COLO829 (cell line): ENCODE measurements around the gene SEC61A2.
"Not testable (repeated sequence)": the region's sequence is repeated elsewhere in the genome, so short reads cannot be mapped to it uniquely, and the experiment has no call there.

Source experiments
- DNase-seq: peaks from one replicate; pipeline ENCODE4 v3.0.0; 2012; ENCODE audit warnings: low spot score

Gene SEC61A2

GRCh38 chr10:12160664-12161063 is 31.2 kb downstream of the SEC61A2 start:
- no peak for DNase-seq

GRCh38 chr10:12162927-12163326 is 33.5 kb downstream of the SEC61A2 start:
- no peak for DNase-seq

GRCh38 chr10:12164085-12164484 is 34.6 kb downstream of the SEC61A2 start:
- DNase-seq = no peak

DNA sequence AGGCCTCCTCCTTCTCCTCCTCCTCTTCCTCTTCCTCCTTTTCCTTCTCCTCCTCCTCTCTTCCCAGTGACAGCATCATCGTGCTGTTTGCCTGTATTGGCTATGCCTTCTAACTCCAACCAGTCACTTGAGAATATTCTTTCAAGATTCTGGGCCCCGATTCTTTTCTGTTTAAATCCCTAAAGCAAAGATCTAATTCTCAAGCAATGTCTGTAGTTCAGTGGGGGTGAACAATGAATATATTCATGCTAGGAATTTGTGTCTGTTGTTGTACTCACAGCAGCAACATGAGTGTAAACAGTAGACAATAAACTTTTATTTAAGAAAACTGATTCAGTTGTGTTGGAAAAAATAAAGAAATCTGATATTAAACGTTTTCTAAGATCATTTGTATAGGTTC is 35.6 kb downstream of the SEC61A2 start:
- DNase-seq = peak; percentile 46

DNA sequence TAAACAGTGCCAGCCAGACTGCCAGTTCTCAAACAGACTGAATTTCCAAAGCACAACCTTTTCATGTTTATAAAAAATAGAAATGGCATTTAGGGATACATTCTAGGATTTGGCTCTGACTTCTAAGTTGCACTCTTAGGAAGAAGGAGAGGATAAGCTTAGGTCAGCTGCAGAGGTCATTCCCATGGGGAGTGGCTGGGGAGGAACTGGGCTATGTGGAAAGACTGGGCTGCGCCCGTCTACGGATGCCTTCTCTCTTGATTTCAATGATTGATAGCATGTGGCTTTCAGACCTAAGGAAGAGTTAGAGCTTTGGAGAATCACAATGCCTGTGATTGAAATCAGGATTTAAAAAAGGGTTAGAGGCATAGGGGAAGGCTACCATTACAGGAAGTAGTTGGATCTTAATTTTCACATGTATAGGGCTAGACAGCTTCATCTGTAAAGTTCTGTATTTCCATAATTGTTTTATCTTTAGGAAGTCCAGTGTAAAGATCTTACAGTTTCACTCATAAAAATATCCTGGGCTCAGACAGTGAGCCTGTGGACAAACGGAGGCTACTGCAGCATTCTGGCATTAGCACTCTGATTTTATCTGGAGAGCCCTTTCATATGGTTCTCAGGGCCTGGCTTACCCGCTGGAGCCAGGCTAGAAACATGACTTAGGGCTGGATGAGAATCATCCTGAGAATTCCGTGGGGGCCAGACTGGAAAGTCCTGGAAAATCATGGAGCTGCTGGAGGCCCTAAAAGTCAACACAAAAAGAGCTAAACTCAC is 36.7 kb downstream of the SEC61A2 start:
- no peak for DNase-seq

- not testable (repeated sequence) for DNase-seq
Measured at GRCh38 chr10:12171512-12171911, 42.0 kb downstream of the SEC61A2 start.

DNA sequence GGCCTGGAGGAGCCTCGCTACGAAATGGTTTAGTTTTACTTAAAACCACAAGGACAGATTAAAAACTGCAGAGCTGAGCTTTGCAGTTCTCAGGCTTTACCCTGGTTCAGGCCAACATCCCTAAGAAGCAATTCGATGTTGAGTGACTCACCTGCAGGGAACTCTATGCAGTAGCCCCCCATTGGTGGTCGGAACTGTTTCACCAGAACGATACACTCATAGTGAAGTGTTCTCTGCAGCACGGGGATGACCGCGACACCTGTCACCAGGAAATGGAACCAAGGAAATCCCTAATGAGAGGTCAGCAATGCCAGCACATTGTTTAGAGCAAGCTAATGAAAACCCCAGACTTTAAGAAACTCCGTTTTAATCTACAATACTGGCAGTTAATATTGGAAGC is 48.2 kb downstream of the SEC61A2 start:
- no peak for DNase-seq

GRCh38 chr10:12179606-12180170 is 50.2 kb downstream of the SEC61A2 start:
- no peak for DNase-seq

- no peak for DNase-seq
Measured at GRCh38 chr10:12180221-12180974, 50.9 kb downstream of the SEC61A2 start.

DNA sequence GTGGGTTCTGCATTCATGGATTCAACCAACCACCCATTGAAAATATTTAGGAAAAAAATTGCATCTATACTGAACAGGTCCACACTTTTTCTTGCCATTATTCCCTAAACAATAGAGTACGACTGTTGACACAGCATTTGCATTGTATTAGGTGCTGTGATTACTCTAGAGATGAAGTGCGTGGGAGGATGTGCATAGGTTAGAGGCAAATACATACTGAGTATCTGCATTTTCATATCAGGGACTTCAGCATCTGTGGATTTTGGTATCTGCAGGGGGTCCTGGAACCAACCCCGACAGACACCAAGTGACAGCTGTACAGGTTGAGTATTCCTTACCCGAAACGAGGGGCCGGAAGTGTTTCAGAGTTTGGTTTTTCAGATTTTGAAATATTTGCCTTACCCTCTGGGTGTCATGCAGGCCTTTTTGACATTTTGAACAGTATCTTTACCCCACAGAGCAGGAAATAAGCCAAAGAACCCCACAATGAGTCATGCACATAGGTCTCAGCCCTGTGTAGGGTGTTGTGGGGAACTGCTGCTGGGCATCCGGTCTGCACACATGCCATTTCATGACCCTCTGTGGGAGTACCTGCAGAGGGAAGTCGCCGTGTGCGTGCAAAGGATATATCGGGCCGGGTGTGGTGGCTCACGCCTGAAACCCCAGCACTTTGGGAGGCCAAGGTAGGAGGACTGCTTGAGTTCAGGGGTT is 51.7 kb downstream of the SEC61A2 start:
- no peak for DNase-seq

DNA sequence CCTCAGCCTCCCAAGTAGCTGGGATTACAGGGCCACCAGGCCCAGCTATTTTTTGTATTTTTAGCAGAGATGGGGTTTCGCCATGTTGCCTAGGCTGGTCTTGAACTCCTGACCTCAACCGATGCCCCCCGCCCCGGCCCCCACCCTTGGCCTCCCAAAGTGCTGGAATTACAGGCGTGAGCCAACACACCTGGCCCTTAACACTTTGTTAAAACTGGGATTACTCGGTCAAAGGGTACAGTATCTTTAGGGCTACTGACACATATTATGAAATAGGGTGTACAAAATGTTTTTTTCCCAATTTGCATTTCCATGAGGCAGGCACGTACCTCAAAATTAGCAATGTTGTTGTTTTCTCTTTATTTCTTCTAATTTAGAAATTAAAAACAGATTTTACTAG is 54.7 kb downstream of the SEC61A2 start:
- no peak for DNase-seq

DNA sequence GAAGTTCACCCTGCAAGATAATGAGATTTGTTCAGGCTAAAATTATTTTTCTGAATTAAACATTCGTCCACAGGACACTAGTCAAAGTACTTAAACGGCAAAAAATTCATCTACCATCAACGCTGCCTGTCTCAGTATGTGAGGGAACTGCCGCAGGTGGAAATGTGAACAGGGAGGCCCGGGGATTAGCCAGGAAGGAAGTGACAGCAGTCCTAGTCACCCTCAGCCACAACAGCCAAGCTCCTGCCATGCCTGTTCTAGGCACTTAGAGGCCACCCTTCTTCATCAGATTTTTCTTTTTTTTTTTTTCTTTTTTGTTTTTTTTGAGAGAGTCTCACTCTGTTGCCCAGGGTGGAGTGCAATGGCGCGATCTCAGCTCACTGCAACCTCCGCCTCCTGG is 56.8 kb downstream of the SEC61A2 start:
- DNase-seq = no peak

DNA sequence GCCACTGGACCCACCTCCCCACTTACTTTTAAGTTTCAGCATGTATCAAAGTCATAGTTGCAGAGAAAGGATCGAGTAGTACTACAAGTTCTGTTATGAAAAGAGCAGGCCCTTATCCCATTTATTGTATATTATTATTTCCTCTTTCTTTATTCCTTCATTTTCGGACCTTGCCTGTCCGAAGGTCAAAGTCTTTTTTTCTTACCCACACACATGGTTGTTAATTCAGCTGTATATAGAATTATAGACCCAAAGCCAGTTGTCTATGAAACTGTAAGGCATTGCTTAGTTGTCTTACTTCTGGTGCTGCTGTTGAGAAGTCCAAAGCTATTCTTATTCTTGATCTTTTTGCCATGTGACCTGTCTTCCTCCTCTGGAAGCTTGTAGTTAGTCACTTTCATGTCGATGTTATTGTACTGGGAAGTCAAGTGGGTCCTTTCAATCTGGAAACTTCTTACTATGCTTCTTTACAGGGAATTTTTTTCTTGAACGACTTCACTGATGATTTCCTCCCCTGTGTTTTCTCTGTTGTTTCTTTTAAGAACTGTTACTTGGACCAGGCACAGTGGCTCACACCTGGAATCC is 57.9 kb downstream of the SEC61A2 start:
- no peak for DNase-seq

- no peak for DNase-seq
Measured at GRCh38 chr10:12188656-12189055, 59.2 kb downstream of the SEC61A2 start.

DNA sequence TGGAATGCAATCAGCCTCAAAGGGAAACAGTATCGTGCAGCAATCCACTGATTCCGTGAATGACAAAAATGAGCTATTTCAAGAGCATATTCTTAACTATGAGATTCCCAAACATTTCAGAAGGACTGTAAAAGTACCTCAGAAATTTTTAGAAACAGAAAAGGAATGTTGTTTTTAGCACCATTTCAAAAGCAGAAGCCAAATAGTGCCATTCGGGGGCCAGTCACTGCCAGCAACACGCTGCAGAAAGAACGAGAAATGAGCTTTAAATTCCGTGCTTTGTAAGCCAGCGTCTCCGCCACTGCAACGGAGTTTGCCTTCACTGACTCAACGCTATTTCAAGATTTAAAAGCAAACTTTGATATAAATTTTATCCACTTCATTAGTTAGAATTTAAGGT is 59.9 kb downstream of the SEC61A2 start:
- DNase-seq = no peak

DNA sequence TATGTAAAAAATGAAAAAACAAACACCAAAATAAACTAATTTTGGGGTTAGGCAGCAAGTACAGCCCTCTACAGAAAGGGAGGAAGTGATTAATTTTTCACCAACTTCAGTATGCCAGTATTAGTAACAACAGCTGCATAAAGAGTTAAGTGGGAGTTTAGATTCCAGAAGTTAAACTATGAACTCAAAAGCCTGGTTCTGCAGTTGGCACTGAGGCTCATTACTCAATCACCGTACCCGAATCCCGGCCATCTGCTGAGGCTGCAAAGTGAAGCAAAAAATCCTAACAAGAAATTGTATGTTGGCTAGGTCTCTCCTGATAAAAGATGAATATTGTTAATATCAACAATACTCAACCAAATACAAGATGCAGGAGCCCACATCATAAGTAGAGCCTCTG is 62.2 kb downstream of the SEC61A2 start:
- DNase-seq = no peak

DNA sequence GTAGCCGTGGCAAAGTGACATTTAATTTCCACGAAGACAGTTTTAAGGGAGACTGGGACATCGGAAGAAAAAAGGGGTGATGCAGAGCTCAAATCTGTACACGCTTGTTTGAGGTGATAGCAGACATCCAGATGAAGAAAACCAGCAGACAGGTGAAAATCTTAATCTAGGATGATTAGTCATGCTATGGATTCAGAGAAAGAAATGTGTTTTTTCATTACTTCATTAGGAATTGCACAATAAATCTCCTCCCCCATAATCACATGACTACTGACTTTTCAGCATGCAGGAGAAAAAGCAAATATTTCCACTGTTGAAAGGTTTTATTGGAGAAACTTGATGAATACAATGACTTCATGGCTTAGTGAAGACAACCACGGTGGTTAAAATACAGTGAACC is 63.7 kb downstream of the SEC61A2 start:
- DNase-seq = peak; percentile 41

DNA sequence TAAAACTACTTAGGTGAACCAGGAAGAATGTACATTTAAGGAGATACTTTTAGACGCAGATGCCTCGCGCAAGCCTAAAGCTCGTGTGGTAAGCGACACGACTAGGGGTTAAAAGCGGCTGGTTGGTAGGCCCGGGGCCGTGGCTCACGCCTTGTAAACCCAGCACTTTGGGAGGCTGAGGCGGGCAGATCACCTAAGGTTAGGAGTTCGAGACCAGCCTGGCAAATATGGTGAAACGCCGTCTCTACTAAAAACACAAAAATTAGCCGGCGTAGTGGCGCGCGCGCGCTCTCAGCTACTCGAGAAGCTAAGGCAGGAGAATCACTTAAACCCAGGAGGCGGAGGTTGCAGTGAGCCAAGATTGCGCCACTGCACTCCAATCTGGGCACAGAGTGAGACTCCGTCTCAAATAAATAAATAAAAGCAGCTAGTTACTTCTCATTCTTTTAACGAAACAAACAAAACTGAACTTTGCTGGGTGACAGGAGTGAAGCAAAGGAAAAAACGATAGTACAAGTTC is 65.3 kb downstream of the SEC61A2 start:
- no peak for DNase-seq

DNA sequence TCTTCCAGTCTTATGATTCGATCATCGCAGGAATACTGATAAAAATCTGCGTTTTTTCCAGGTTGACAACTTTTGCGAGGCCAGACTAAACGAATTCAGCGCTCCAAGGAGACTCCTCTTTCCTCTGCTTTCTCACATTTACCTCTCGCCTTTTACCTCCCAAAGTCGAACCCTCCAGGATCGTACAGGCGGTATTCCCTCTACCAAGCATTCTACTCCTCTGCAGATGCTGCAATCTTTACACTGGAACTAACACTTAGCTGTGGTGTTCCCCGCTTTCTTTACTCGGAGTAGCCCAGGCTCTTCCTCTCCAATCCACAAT is 65.8 kb downstream of the SEC61A2 start:
- DNase-seq = no peak

DNA sequence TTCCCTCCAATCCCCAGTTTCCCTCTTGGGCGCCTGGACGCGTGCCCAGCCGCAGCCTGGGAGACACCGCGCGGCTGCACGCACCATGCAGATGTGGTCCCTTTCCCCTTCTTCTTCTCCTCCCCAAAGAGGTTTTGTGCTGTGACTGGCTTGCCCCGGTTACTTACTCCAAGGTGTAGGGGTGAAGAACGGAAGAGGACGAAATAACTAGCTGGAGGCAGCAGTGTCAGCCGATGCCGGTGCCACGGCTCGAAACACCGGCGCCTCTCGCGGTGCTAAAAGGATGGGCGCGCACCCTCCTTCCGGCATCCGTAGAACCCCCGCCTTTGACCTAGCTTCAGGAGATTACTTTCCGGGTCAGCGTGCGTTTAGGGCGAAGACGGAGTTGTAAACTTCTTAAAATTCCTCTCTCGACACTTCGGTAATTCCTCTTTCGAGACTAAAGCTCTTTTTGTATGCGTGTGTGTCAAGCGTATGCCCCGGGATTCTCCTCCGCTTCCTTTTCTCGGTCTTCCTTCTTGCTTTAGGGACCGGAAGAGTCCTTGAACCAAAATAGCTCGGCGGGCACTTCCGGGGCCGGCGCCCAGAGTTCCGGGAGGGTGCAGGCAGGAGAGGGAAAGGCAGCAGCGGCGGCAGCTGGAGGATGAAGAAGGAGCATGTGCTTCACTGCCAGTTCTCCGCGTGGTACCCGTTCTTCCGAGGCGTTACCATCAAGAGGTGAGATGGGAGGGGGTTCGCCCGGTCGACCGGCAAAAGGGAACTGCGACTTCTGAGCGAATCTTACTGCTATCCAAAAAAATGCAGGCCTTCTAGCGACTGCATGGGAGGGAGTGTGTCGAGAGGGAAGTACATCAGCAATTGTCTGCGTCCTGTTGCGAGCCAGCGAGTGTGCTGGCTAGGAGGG is 66.4 kb downstream of the SEC61A2 start, which contains the start of the genes CDC123 and NUDT5:
Gene CDC123, plus strand, starts transcription at position 586 of the 904 bp plus-strand sequence. Its CDS starts 58 bp downstream, at position 644.
Gene NUDT5, minus strand, starts transcription at position 289 of the 904 bp plus-strand sequence. CDS start 9,600 bp downstream, outside the sequence.
- peak; percentile 81 for DNase-seq
